GM18505 (cell line): ENCODE measurements around the gene POLD1.

ENCODE experiments used
- ATAC-seq: cut with Tn5 transposase; IDR thresholded peaks from one replicate; pipeline ENCODE4 v1.9.1; 2021; ENCODE audit not compliant: unreplicated experiment
- POLR2A ChIP-seq: IDR thresholded peaks from 4 replicates; pipeline ENCODE4 v1.6.1; 2011; ENCODE audit warnings: borderline replicate concordance; ENCODE audit not compliant: insufficient read depth, insufficient read length; ENCODE audit errors: extremely low read depth

POLD1 gene

GRCh38 chr19:50392759-50393158 lies 8.6 kb downstream of the POLD1 start:
- no peak for ATAC-seq
- no peak for TF ChIP-seq POLR2A

DNA sequence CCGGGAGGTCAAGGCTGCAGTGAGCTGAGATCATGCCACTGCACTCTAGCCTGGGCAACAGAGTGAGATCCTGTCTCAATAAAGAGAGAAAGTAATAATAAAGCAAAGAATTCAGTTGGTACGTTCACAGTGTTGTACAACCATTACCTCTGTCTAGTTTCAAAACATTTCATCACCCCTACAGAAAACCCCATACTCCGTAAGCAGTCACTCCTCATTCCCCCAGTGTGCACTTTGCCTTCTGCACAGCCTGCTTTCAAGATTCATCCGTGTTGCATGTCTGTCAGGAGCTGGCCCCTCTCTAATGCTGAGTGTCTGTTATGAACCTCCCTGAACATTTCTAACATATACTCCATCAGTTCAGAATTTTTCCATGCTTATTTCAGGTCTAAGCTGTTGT lies 9.4 kb downstream of the POLD1 start:
- no peak for TF ChIP-seq POLR2A
- no peak for ATAC-seq

GRCh38 chr19:50394017-50394416 lies 9.9 kb downstream of the POLD1 start:
- no peak for ATAC-seq
- no peak for TF ChIP-seq POLR2A

DNA sequence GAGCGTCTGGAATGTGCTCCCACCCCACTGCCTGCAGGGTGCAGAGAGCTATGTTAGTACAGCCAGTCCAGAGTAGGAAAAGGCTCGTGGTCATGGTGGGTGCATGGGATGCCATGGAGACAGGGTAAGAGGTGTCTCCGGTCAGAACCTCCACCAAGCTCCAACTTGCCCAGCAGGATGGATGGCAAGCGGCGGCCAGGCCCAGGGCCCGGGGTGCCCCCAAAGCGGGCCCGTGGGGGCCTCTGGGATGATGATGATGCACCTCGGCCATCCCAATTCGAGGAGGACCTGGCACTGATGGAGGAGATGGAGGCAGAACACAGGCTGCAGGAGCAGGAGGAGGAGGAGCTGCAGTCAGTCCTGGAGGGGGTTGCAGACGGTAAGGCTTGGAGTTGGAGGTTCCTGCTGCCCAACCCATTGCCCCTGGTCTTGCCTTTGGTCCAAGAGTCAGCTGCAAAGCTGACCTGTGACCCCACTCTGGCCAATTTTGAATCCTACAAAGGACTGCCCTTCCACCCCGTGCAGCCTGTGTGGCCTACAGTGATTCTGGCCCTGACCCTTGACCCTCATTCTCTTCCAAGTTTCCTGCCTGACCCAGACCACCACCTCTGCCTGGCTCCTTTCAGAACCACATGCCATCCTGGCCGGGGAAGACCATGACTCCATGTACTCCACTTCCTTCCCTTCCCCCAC lies 14.7 kb downstream of the POLD1 start:
- no peak for ATAC-seq
- no peak for TF ChIP-seq POLR2A

- TF ChIP-seq POLR2A, result no peak
- ATAC-seq, result no peak
These were observed 15.2 kb downstream of the POLD1 start for GRCh38 chr19:50399368-50399745.

DNA sequence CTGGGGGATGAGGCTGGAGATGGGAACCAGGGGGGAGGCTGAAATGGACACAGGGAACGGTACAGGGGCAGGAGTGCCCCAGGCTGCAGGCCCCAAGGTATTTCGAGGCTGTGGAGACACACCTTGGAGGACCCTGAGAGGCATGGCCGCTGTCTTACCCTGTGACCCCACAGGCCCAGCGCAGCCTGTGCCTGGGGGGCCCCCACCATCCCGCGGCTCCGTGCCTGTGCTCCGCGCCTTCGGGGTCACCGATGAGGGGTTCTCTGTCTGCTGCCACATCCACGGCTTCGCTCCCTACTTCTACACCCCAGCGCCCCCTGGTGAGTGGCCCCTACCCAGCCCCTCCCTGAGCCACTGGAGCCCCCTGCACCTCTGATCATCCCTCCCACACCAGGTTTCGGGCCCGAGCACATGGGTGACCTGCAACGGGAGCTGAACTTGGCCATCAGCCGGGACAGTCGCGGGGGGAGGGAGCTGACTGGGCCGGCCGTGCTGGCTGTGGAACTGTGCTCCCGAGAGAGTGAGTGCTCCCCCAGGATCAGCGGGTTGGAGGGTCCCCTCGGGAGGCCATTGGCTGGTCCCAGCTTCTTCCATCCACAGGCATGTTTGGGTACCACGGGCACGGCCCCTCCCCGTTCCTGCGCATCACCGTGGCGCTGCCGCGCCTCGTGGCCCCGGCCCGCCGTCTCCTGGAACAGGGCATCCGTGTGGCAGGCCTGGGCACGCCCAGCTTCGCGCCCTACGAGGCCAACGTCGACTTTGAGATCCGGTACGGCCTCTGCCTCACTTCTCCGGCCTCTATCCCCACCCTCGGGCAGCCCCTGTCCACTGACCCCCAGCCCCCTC lies 17.7 kb downstream of the POLD1 start:
- no peak for ATAC-seq

GRCh38 chr19:50402544-50403301 lies 18.6 kb downstream of the POLD1 start:
- no peak for ATAC-seq
- TF ChIP-seq POLR2A, result no peak

More for the DNA sequence above, 17.7 kb downstream of the POLD1 start:
- no peak for TF ChIP-seq POLR2A

- TF ChIP-seq POLR2A, result no peak
- no peak for ATAC-seq
These were observed 22.1 kb downstream of the POLD1 start for GRCh38 chr19:50406156-50406820.

DNA sequence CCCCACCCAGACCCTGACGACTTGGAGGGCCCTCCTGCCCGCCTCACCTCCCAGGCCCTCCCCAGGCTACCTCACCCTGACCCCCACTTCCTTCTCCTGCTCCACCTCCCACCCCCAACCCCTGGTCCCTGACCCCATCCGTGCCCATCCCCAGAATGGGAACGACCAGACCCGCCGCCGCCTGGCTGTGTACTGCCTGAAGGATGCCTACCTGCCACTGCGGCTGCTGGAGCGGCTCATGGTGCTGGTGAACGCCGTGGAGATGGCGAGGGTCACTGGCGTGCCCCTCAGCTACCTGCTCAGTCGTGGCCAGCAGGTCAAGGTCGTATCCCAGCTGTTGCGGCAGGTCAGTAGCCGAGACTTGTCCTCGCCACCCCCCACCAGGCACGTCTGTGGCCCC lies 22.7 kb downstream of the POLD1 start:
- ATAC-seq, result no peak
- no peak for TF ChIP-seq POLR2A

- ATAC-seq, result no peak
These were observed 25.2 kb downstream of the POLD1 start for GRCh38 chr19:50409347-50409746.

DNA sequence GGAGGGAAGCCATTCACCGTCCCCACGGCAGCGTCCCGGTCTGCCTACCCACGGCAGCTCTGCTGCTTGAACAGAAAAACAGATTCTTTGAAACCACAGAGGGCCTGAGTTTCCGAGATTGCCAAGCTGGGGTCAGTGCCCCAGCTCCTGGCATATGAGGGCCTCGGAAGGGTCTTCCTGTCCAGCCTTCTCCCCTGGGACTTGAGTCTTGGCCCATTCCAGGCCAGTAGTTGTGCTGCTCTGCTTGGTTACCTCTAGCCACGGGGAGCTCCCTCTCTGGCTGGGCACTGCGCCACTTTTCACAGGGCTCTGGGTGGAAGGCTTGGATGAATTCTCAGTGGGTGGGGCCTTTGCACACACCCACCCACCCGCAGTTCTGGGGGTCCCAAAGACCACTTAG lies 26.0 kb downstream of the POLD1 start:
- ATAC-seq, result no peak
- no peak for TF ChIP-seq POLR2A

More at GRCh38 chr19:50409347-50409746, 25.2 kb downstream of the POLD1 start:
- no peak for TF ChIP-seq POLR2A

- no peak for ATAC-seq
- no peak for TF ChIP-seq POLR2A
These were observed 28.3 kb downstream of the POLD1 start for GRCh38 chr19:50412419-50412818.

DNA sequence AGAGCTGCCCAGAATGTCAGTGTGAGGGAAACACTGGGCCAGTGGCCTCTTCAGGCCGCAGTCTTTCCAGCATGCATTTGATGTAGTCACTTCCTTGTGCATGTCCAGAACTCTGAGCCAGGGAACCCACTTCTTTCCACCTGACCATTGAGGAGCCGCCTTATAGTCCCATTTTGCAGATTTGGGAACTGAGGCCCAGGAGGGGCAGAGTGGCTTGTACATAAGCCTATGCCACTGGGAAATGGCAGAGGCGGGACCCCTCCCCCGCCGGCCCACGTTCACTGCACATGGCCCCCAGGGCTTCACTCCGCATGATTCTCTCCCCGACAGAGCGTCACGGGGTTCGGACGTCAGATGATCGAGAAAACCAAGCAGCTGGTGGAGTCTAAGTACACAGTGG lies 28.9 kb downstream of the POLD1 start:
- ATAC-seq, result no peak
- TF ChIP-seq POLR2A, result no peak
